Left lung (tissue), 10 donors: ENCODE results near the gene ALKBH3. TPM values are rescaled to one million over a fixed set of nuclear protein-coding genes. Genes with fewer than 3 reads are reported as not detected.

Experiments used
- ATAC-seq: fragments of 200-7000 bp; cut with Tn5 transposase; one replicate; pipeline ENCODE4 v1.9.1; 2020; ENCODE audit warnings: moderate library complexity
- DNase-seq, 4 donors: peaks; one replicate each; pipeline ENCODE4 v3.0.0-alpha.2; 2013 to 2020
- H3K27ac ChIP-seq, 2 donors: fragments of 200-600 bp; sonication (generic) in 1 of 2; one replicate each; pipeline versions ENCODE4 v1.5.0 to v1.8.0; 2020 to 2021
- H3K27me3 ChIP-seq, 2 donors: fragments of 200-600 bp; sonication (generic) in 1 of 2; one replicate each; pipeline versions ENCODE4 v1.5.0 to v1.8.0; 2020 to 2021
- H3K36me3 ChIP-seq, 2 donors: fragments of 200-600 bp; sonication (generic) in 1 of 2; one replicate each; pipeline versions ENCODE4 v1.5.0 to v1.8.0; 2020 to 2021
- H3K4me1 ChIP-seq, 2 donors: fragments of 200-600 bp; one replicate each; pipeline ENCODE4 v1.8.0; 2021
- H3K4me3 ChIP-seq, 2 donors: fragments of 200-600 bp; sonication (generic) in 1 of 2; one replicate each; pipeline versions ENCODE4 v1.5.0 to v1.8.0; 2020 to 2021; ENCODE audit warnings: mild to moderate bottlenecking in 1 of 2
- H3K9me3 ChIP-seq, 2 donors: fragments of 200-600 bp; sonication (generic) in 1 of 2; one replicate each; pipeline versions ENCODE4 v1.5.0 to v1.8.0; 2020 to 2021
- intact Hi-C, 2 donors: fragments of 100-400 bp; cut with DNase I; formaldehyde crosslinking; loops; one replicate each; pipeline versions ENCODE4 v1.11.2 to v1.14.2; 2022
- polyA plus RNA-seq, 6 donors: library from polyadenylated mRNA; unstranded; fragments of 120-200 nt; gene quantifications; one replicate each; pipeline ENCODE4 v1.2.1, GENCODE V29; 2013; ENCODE audit not compliant: insufficient read length in 6 of 6
- total RNA-seq, 2 donors: library from RNA; stranded (reverse); fragmentation: NEBNext Ultra II Directional; extraction: Animal tissue kit (Norgen Biotek cat#: 25700); gene quantifications; one replicate each; pipeline ENCODE4 v1.2.1, GENCODE V29; 2021
- TF ChIP-seq, protein P1 (sequence below), 2 donors: fragments of 200-600 bp; sonication (generic) in 1 of 2; IDR thresholded peaks; one replicate each; pipeline versions ENCODE4 v1.5.0 to v1.8.0; 2021; ENCODE audit warnings: antibody characterized with exemption in 2 of 2
- donor health status: DM: no; HTN: yes; CAD: no.
- donor health status: DM: no; HTN: no; CAD: no.

Gene ALKBH3
- total and polyA plus RNA-seq, 8 donors: 28.8 to 43.3 (median 40.1) TPM

DNA sequence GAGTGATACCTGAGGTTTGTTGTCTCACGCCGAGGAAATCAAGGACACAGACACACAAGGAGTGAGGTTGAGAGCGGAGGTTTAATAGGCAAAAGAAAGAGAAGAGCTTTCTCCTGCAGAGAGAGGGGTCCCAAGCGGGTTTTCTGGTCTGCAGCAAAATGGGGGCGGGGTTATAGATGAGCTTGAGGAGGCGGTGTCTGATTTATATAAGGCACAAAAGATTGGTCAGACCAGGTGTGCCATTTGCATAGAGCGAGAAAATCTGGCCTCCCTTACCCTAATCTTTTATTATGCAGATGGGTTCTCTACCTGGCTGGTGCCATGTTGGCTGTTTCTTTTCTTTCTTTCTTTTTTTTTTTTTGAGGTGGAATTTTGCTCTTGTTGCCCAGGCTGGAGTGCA is 73.6 kb downstream of the ALKBH3 start:
- no peaks in the 10 kb centered on the region for H3K36me3 ChIP-seq
- H3K4me3 ChIP-seq: no peak overlapping the region
- H3K4me1 ChIP-seq: no peaks in the 10 kb centered on the region
- intact Hi-C loops: no loop called here
- H3K27me3 ChIP-seq: no peaks in the 10 kb centered on the region
- no peak for ATAC-seq
- TF ChIP-seq, protein P1, sequence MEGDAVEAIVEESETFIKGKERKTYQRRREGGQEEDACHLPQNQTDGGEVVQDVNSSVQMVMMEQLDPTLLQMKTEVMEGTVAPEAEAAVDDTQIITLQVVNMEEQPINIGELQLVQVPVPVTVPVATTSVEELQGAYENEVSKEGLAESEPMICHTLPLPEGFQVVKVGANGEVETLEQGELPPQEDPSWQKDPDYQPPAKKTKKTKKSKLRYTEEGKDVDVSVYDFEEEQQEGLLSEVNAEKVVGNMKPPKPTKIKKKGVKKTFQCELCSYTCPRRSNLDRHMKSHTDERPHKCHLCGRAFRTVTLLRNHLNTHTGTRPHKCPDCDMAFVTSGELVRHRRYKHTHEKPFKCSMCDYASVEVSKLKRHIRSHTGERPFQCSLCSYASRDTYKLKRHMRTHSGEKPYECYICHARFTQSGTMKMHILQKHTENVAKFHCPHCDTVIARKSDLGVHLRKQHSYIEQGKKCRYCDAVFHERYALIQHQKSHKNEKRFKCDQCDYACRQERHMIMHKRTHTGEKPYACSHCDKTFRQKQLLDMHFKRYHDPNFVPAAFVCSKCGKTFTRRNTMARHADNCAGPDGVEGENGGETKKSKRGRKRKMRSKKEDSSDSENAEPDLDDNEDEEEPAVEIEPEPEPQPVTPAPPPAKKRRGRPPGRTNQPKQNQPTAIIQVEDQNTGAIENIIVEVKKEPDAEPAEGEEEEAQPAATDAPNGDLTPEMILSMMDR (IDR thresholded peaks at IDR 0.05): no peak
- H3K9me3 ChIP-seq: peaks cover 0 to 8% of the 10 kb centered on the region in 2 donors
- H3K27ac ChIP-seq: no peak overlapping the region
- DNase-seq: no peak

DNA sequence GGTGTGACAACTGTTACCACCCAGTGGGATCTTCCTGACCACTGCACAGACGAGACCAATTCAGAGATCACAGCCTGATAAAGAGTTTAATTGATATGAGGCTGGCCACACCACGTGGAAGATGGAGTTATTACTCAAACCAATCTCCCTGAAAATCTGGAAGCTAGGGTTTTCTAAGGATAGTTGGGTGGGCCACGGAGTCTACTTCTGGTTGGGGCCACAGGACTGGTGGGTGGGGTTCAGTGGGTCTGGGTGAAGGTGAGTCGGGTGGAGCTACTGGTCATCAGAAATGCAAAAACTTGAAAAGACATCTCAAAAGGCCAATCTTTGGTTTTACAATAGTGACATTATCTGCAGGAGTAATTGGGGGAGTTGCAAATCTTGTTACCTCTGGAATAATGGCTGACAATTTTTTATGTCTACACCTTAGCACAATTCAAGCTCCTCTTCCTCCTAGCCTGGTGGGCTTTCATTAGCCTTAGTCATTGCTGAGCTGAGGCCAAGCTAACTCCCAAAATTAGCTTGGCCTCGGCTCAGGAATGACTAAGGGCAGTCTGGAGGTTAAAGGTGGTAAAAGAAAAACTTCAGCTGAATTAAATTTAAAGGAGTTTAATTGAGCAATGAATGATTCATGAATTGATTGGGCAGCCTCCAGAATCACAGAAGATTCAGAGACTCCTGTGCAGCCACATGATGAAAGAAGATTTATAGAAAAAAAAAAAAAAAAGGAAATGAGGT is 74.9 kb downstream of the ALKBH3 start:
- Histone ChIP-seq H3K27me3 (no peaks in the 10 kb centered on the region), H3K36me3 (no peaks in the 10 kb centered on the region), H3K27ac (no peak overlapping the region), H3K9me3 (peaks cover 0 to 8% of the 10 kb centered on the region in 2 donors), H3K4me1 (no peaks in the 10 kb centered on the region), H3K4me3 (no peak overlapping the region)
- intact Hi-C loops: no loop called here
- TF ChIP-seq, protein P1 (IDR thresholded peaks at IDR 0.05): no peak
- DNase-seq: no peak
- no peak for ATAC-seq

- Histone ChIP-seq H3K4me3 (no peak overlapping the region), H3K4me1 (no peaks in the 10 kb centered on the region), H3K27me3 (no peaks in the 10 kb centered on the region), H3K27ac (no peak overlapping the region), H3K36me3 (no peaks in the 10 kb centered on the region), H3K9me3 (peaks cover 0 to 8% of the 10 kb centered on the region in 2 donors)
- intact Hi-C loops: no loop called here
- TF ChIP-seq, protein P1 (IDR thresholded peaks at IDR 0.05): no peak
- ATAC-seq: no peak
- DNase-seq: no peak
Measured at GRCh38 chr11:43957571-43957970, 76.9 kb downstream of the ALKBH3 start.

GRCh38 chr11:43959321-43959995 is 78.8 kb downstream of the ALKBH3 start:
- H3K4me1 ChIP-seq: no peaks in the 10 kb centered on the region
- no peaks in the 10 kb centered on the region for H3K27me3 ChIP-seq
- no peak overlapping the region for H3K4me3 ChIP-seq
- H3K9me3 ChIP-seq: peaks cover 0 to 8% of the 10 kb centered on the region in 2 donors
- intact Hi-C loops: no loop called here
- ATAC-seq (no peak), DNase-seq (no peak)
- no peaks in the 10 kb centered on the region for H3K36me3 ChIP-seq
- no peak overlapping the region for H3K27ac ChIP-seq
- TF ChIP-seq, protein P1 (IDR thresholded peaks at IDR 0.05): no peak
